HG03095 (cell line): Measurements from ENCODE around the gene LAG3.

Experiments
- ATAC-seq: cut with Tn5 transposase; IDR thresholded peaks from one replicate; pipeline ENCODE4 v1.9.1; 2021; ENCODE audit warnings: moderate library complexity; ENCODE audit not compliant: unreplicated experiment

LAG3 gene

GRCh38 chr12:6787309-6787708 lies 15.0 kb downstream of the LAG3 start:
- ATAC-seq = no peak

GRCh38 chr12:6788972-6789924 lies 16.9 kb downstream of the LAG3 start, which contains the start of gene CD4:
Gene CD4, plus strand, starts transcription at chr12:6789528. Its CDS starts 10,611 bp downstream, at chr12:6800139.
- no peak for ATAC-seq

GRCh38 chr12:6790496-6791150 lies 18.3 kb downstream of the LAG3 start:
- no peak for ATAC-seq

DNA sequence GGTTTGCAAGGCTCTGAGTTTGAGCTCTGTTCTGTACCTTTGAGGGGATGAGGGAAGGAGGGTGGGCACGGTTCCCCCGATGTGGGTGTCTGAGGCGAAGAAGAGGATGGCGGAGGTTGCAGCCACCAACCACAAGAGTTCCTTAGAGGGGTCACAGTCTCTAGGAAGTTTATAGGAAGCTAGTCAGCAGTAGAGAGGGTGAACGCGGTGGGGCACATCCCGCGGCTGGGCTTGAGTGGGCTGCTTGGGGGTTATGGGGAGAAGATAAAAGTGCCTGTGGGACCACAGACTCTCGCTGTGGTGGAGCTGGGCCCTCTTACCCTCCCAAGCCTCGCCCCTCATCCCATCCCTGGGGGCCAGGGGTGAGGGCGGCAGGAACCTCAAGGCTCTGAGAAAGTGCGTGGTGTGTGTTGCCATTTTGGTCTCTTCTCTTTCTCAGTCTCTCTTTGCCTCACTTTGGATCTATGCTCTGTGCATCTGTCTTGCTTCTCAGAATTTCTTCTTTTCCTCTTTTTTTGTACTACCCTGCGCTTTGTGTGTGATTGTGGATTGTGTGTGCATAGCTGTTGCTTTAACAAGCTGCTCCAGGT lies 19.7 kb downstream of the LAG3 start:
- ATAC-seq = no peak

DNA sequence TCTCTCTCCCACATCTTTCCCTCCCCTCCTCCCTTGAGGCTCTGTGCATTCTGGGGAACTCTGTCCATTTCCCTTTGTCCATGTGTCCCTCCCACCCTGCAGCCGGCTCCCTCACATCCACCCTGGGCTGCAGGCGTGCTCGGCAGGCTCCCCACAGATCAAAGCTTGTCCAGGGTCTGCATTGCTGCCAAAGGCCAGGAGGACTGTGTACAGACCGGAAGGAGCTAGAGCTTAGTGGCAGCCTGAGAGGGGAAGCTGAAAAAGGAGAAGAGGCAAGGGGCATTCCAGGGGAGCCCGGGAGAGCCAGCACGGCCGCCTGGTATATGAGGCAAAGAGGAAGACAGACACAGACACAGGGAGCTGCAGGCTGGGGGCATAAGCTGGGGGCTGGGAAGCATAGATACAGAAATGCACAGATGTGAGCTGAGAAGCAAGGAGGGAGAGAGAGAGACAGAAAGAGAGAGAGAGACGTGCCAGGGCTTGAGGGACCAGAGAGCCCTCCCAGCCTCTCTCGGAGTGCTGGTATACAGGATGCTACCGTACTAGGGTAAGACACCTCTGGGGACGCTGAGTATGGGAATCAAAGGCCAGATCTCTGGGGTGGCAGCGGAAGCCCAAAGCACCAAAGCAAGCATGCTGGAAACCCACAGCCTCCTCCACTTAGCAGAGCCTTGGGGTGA lies 20.3 kb downstream of the LAG3 start:
- peak; percentile 63 for ATAC-seq

DNA sequence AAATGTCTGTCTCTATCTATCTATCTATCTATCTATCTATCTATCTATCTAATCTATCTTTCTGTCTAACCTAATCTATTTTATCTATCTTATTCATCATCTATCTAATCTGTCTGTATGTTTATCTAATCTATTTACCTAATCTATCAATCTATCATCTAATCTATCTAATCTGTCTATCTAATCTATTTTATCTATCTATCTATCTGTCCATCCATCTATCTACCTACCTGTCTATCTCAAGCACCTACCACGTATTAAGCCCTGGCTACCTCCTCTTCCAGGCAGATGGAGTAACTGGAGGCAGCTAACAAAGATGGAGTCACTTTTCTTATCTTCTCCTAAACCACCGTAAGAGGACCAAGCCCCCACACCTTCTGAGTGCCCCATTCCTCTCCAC lies 22.8 kb downstream of the LAG3 start:
- ATAC-seq = no peak

DNA sequence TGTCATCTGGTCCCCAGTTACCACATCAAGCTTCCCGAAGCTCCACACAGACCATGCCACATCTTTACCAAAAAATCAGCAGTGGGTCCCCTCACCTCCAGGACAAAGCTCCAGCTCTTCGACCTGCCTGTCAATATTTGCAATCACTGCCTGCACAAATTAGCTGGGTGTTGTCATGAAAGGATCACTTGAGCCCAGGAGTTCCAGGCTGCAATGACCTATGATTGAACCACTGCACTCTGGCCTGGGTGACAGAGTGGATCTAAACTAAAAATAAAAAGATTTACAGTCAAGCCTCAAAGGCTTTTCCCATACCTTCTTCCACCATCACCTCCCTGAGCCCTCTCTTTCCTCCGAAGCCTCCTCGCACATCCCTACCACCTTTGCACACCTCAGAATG lies 24.3 kb downstream of the LAG3 start:
- no peak for ATAC-seq

- ATAC-seq = no peak
These were observed 26.8 kb downstream of the LAG3 start for GRCh38 chr12:6799147-6799546.

DNA sequence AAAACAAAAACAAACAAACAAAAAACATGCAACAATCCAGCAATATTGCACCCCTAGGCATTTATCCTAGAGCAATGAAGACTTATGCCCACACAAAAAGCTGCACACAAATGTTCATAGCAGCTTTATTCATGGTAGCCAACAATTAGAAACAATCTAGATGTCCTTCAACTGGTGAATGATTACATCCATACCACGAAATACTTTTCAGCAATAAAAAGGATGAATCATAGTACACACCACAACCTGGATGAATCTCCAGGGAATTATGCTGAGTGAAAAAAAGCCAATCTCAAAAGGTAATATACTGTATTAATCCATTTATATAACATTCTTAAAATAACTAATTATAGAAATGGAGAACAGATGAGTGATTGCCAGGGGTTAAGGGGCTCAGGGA lies 34.9 kb downstream of the LAG3 start:
- ATAC-seq = no peak

- ATAC-seq = no peak
These were observed 36.7 kb downstream of the LAG3 start for GRCh38 chr12:6809056-6809455.

- no peak for ATAC-seq
These were observed 38.4 kb downstream of the LAG3 start for GRCh38 chr12:6810758-6811157.

DNA sequence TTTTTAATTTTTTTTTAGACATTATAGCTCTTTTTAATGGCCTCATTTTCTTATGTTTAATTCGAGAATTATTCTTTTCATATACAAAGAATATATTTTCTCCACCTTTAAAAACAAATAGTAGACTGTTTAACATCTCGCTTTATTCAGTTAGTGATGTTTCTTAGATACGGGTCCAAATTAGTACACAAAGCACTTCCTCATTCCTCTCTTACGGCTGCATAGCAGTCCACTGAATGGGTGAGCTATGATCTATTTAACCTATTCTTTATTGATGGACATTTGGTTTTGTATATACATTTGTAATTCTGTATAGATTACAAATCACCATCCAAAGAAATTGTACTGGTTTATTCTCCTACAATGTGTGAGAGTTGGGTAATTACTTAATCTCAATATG lies 41.0 kb downstream of the LAG3 start:
- no peak for ATAC-seq

DNA sequence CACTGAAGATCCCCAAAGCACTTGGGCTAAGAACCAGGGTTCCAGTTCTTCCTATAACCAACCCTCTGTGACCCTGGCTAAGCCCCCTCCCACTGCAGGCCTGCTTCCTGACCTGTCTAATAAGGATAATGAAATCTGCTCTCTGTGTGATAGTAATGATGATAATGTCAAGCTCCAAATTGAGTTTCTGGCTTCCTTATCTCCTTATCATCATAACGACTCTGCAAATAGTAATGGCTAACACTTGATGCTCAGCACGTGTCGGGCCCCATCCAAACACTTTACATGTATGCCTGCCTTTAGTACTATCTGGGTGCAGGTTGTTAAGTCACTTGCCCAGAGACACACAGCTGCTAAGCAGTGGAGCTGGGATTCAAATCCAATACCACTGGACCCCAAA lies 44.3 kb downstream of the LAG3 start:
- ATAC-seq = no peak

DNA sequence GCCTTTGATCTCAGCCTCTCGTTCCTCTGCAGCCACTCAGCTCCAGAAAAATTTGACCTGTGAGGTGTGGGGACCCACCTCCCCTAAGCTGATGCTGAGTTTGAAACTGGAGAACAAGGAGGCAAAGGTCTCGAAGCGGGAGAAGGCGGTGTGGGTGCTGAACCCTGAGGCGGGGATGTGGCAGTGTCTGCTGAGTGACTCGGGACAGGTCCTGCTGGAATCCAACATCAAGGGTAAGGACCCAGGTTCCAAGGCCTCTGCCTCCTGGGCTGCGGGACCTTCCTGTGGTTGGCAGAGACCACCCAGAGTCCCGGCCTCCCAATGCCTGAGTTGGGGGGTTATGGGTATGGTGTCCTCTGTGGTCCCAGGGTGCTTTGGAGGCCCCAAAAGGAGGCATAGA lies 44.8 kb downstream of the LAG3 start:
- ATAC-seq = no peak

- ATAC-seq = no peak
These were observed 45.4 kb downstream of the LAG3 start for GRCh38 chr12:6817662-6818157.

GRCh38 chr12:6818222-6818621 lies 45.9 kb downstream of the LAG3 start:
- ATAC-seq = no peak

- no peak for ATAC-seq
These were observed 46.3 kb downstream of the LAG3 start for GRCh38 chr12:6818645-6819044.

DNA sequence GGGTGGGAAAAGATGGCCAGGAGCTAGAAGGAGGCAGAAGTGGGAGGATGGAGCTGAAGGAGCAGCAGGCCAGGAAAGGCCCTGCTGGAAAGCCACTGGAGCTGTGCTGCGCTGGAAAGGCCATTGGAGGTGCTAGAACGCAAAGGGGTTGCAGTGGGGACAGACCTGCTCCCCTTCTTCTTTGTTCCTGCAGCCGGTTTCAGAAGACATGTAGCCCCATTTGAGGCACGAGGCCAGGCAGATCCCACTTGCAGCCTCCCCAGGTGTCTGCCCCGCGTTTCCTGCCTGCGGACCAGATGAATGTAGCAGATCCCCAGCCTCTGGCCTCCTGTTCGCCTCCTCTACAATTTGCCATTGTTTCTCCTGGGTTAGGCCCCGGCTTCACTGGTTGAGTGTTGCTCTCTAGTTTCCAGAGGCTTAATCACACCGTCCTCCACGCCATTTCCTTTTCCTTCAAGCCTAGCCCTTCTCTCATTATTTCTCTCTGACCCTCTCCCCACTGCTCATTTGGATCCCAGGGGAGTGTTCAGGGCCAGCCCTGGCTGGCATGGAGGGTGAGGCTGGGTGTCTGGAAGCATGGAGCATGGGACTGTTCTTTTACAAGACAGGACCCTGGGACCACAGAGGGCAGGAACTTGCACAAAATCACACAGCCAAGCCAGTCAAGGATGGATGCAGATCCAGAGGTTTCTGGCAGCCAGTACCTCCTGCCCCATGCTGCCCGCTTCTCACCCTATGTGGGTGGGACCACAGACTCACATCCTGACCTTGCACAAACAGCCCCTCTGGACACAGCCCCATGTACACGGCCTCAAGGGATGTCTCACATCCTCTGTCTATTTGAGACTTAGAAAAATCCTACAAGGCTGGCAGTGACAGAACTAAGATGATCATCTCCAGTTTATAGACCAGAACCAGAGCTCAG lies 47.0 kb downstream of the LAG3 start:
- ATAC-seq = no peak

- no peak for ATAC-seq
These were observed 47.8 kb downstream of the LAG3 start for GRCh38 chr12:6820166-6820565.
